OCI-LY1 (cell line): ENCODE measurements around the gene DLX4.

Source experiments
- EZH2 ChIP-seq: fragments of 200-600 bp; sonication (generic), shearing (Covaris generic); IDR thresholded peaks from 2 replicates; pipeline ENCODE4 v1.8.0; 2017; ENCODE audit warnings: borderline replicate concordance, mixed run types, mild to moderate bottlenecking, antibody characterized with exemption, low read length, moderate library complexity, mixed read lengths
- TF ChIP-seq, protein P1 (sequence below): fragments of 200-600 bp; sonication (generic), shearing (Covaris generic); IDR thresholded peaks from 2 replicates; pipeline ENCODE4 v1.5.1; 2017; ENCODE audit warnings: mild to moderate bottlenecking, antibody characterized with exemption, low read length, moderate library complexity, mixed read lengths

DNA sequence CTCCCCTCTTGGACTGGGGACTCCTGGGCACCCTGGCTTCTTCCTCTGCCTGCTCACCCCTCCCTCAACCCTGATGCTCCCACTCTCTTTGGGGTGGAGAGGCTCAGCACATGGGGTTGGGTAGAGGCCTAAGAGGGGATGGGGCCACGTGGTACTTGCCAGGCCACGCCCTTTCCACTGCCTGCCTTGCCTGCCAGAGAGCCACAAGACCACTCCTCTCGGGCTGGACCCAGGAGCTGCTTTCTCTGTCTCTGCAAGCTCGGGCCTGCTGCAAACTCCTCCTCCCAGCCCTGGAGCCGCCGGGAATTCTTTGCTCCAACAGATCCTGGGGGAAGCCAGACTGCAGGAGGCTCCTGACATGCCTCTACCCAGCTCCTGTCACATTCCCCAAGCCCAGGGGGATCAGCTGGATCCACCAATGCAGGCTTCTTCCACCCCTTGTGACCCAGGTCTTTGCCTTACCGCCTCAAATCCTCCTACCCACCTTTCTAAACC lies 11.8 kb downstream of the DLX4 start:
- TF ChIP-seq, protein P1, sequence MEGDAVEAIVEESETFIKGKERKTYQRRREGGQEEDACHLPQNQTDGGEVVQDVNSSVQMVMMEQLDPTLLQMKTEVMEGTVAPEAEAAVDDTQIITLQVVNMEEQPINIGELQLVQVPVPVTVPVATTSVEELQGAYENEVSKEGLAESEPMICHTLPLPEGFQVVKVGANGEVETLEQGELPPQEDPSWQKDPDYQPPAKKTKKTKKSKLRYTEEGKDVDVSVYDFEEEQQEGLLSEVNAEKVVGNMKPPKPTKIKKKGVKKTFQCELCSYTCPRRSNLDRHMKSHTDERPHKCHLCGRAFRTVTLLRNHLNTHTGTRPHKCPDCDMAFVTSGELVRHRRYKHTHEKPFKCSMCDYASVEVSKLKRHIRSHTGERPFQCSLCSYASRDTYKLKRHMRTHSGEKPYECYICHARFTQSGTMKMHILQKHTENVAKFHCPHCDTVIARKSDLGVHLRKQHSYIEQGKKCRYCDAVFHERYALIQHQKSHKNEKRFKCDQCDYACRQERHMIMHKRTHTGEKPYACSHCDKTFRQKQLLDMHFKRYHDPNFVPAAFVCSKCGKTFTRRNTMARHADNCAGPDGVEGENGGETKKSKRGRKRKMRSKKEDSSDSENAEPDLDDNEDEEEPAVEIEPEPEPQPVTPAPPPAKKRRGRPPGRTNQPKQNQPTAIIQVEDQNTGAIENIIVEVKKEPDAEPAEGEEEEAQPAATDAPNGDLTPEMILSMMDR = no peak
- TF ChIP-seq EZH2 = no peak
